ENCODE measurements around the gene PRSS16. TPM values are rescaled to one million over a fixed set of nuclear protein-coding genes. Genes with fewer than 3 reads are reported as not detected.

The PRSS16 gene
- total and polyA plus RNA-seq, 9 of the 15 experiments (the other 6 are each of a cell fraction or from before 2014, with no cell fraction given) = 4.5 to 21.3 (median 12.1) TPM

- TF ChIP-seq RERE (CRISPR knock-in tag; IDR thresholded peaks at IDR 0.05; ENCODE audit: borderline replicate concordance) (no peak), RNF219 (CRISPR knock-in tag; IDR thresholded peaks at IDR 0.05) (0 out of 2 replicates have a peak, but pooled peaks have one; percentile 33), FOXK1 (CRISPR knock-in tag; IDR thresholded peaks at IDR 0.05; ENCODE audit: borderline replicate concordance) (peak; percentile 67; the same call in 1 of the 2 replicates), ILF3 (IDR thresholded peaks at IDR 0.05; ENCODE audit: borderline replicate concordance) (0 out of 2 replicates have a peak, but pooled peaks have one; percentile 28), ZNF282 (CRISPR knock-in tag; IDR thresholded peaks at IDR 0.05) (no peak), MAZ (CRISPR knock-in tag; conservative IDR thresholded peaks at IDR 0.05 in 1 of 2, IDR thresholded peaks at IDR 0.05 in 1 of 2) (peak; percentile 23 to 46; a peak in 2 of 4 replicates), SMARCA4 (IDR thresholded peaks at IDR 0.05) (peak; percentile 86), HSF4 (CRISPR knock-in tag; IDR thresholded peaks at IDR 0.05; ENCODE audit: borderline replicate concordance) (no peak), ADNP (tag; IDR thresholded peaks at IDR 0.05) (peak; percentile 98), ZBTB34 (CRISPR knock-in tag; IDR thresholded peaks at IDR 0.05) (no peak), NR2C1 (IDR thresholded peaks at IDR 0.05) (no peak; the same call in 1 of the 2 replicates), NR2C1 (tag; IDR thresholded peaks at IDR 0.05) (0 out of 2 replicates have a peak, but pooled peaks have one; percentile 42), MAFK (IDR thresholded peaks at IDR 0.05; ENCODE audit: low read length) (peak; percentile 63), MAFF (IDR thresholded peaks at IDR 0.05; ENCODE audit: low read length) (peak; percentile 37; the same call in 1 of the 2 replicates), EGR1 (conservative IDR thresholded peaks at IDR 0.05) (no peak; the same call in 1 of the 2 replicates), TOE1 (IDR thresholded peaks at IDR 0.05; ENCODE audit: borderline replicate concordance) (peak; percentile 67), TOE1 (CRISPR knock-in tag; IDR thresholded peaks at IDR 0.05; ENCODE audit: borderline replicate concordance, low read depth) (no peak), POLR2H (tag; IDR thresholded peaks at IDR 0.05; ENCODE audit: low read depth) (peak; percentile 99), ARHGAP35 (IDR thresholded peaks at IDR 0.05; ENCODE audit: partially characterized antibody) (no peak)
Observed at GRCh38 chr6:27290065-27290849, 42.8 kb downstream of the PRSS16 start (continued).

Measured in K562 (cell line).